Thymus (tissue), 11 donors: ENCODE data around the gene KRT6B. TPM values are rescaled to one million over a fixed set of nuclear protein-coding genes. Genes with fewer than 3 reads are reported as not detected.

Source experiments
- DNase-seq, 9 donors: peaks; one replicate each; pipeline ENCODE4 v3.0.0-alpha.2; 2013; ENCODE audit warnings: low spot score in 9 of 9, low read depth in 6 of 9, missing footprints in 1 of 9
- H3K27ac ChIP-seq, 2 donors: one replicate each; pipeline ENCODE4 v1.5.1; 2013; ENCODE audit warnings: control low read depth in 1 of 2, low read depth in 1 of 2, low read length in 1 of 2, mild to moderate bottlenecking in 1 of 2, moderate library complexity in 1 of 2
- H3K27me3 ChIP-seq, 2 donors: one replicate each; pipeline ENCODE4 v1.5.1; 2013; ENCODE audit warnings: low read length in 1 of 2; ENCODE audit not compliant: control insufficient read depth in 2 of 2, insufficient read depth in 1 of 2
- H3K36me3 ChIP-seq, 2 donors: one replicate each; pipeline ENCODE4 v1.5.1; 2013; ENCODE audit warnings: low read length in 1 of 2, mild to moderate bottlenecking in 1 of 2, moderate library complexity in 1 of 2; ENCODE audit not compliant: control insufficient read depth in 2 of 2, insufficient read depth in 2 of 2
- H3K4me1 ChIP-seq, 2 donors: one replicate each; pipeline ENCODE4 v1.5.1; 2013; ENCODE audit warnings: low read length in 2 of 2; ENCODE audit not compliant: control insufficient read depth in 2 of 2, insufficient read depth in 2 of 2
- H3K4me3 ChIP-seq, 2 donors: one replicate each; pipeline ENCODE4 v1.5.1; 2013; ENCODE audit warnings: low read length in 2 of 2, control low read depth in 1 of 2, mild to moderate bottlenecking in 1 of 2
- H3K9me3 ChIP-seq, 2 donors: one replicate each; pipeline ENCODE4 v1.5.1; 2013; ENCODE audit warnings: low read length in 1 of 2, mild to moderate bottlenecking in 1 of 2; ENCODE audit not compliant: control insufficient read depth in 2 of 2, insufficient read depth in 1 of 2
- WGBS: extraction: QIAGEN DNeasy Blood & Tissue Kit; methylation state at CpG from one replicate; pipeline ENCODE4 v1.1.7; 2013; 5-methylcytosine and 5-hydroxymethylcytosine counted together
- polyA plus RNA-seq: library from polyadenylated mRNA; stranded (reverse); fragments of 200-250 nt; gene quantifications from one replicate; pipeline ENCODE4 v1.2.3, GENCODE V29; 2013
- total RNA-seq: library from RNA; stranded (reverse); fragments of 120-200 nt; gene quantifications from one replicate; pipeline ENCODE4 v1.2.4, GENCODE V29; 2013
- donor health status: healthy.

Gene KRT6B
- total and polyA plus RNA-seq, 2 donors = 0.61 to 30.7 TPM

- no peak for DNase-seq
- peaks cover 0 to 6% of the 10 kb centered on the region in 2 donors for H3K27me3 ChIP-seq
- no peaks in the 10 kb centered on the region for H3K4me1 ChIP-seq
- no peak overlapping the region for H3K27ac ChIP-seq
- H3K36me3 ChIP-seq = no peaks in the 10 kb centered on the region
- no peak overlapping the region for H3K4me3 ChIP-seq
- 78% methylated on average over 9 of the region's 9 CpGs for WGBS
- H3K9me3 ChIP-seq = no peaks in the 10 kb centered on the region
These were observed 10.5 kb downstream of the KRT6B start for GRCh38 chr12:52441320-52441911.

- WGBS = 94% methylated on average over 5 of the region's 5 CpGs
- Histone ChIP-seq H3K27ac (no peak overlapping the region), H3K27me3 (peaks cover 0 to 6% of the 10 kb centered on the region in 2 donors), H3K36me3 (no peaks in the 10 kb centered on the region), H3K4me1 (no peaks in the 10 kb centered on the region), H3K9me3 (no peaks in the 10 kb centered on the region), H3K4me3 (no peak overlapping the region)
- no peak for DNase-seq
These were observed 11.1 kb downstream of the KRT6B start for GRCh38 chr12:52440821-52441319.

- 77% methylated on average over 2 of the region's 2 CpGs for WGBS
- DNase-seq = no peak
- H3K4me3 ChIP-seq = no peak overlapping the region
- peaks cover 0 to 6% of the 10 kb centered on the region in 2 donors for H3K27me3 ChIP-seq
- H3K36me3 ChIP-seq = no peaks in the 10 kb centered on the region
- H3K9me3 ChIP-seq = no peaks in the 10 kb centered on the region
- H3K4me1 ChIP-seq = no peaks in the 10 kb centered on the region
- H3K27ac ChIP-seq = no peak overlapping the region
These were observed 12.1 kb downstream of the KRT6B start for GRCh38 chr12:52439845-52440244.

GRCh38 chr12:52439420-52439819 is 12.5 kb downstream of the KRT6B start:
- Histone ChIP-seq H3K27ac (no peak overlapping the region), H3K36me3 (no peaks in the 10 kb centered on the region), H3K9me3 (no peaks in the 10 kb centered on the region), H3K4me3 (no peak overlapping the region), H3K27me3 (peaks cover 0 to 6% of the 10 kb centered on the region in 2 donors), H3K4me1 (no peaks in the 10 kb centered on the region)
- WGBS = 85% methylated on average over 8 of the region's 8 CpGs
- DNase-seq = no peak

GRCh38 chr12:52438305-52439301 is 13.3 kb downstream of the KRT6B start:
- Histone ChIP-seq H3K4me1 (no peaks in the 10 kb centered on the region), H3K4me3 (no peak overlapping the region), H3K27ac (no peak overlapping the region), H3K9me3 (no peaks in the 10 kb centered on the region), H3K36me3 (no peaks in the 10 kb centered on the region), H3K27me3 (peaks cover 0 to 6% of the 10 kb centered on the region in 2 donors)
- WGBS = 89% methylated on average over 8 of the region's 8 CpGs
- DNase-seq = no peak

- DNase-seq = no peak
- Histone ChIP-seq H3K4me1 (no peaks in the 10 kb centered on the region), H3K4me3 (no peak overlapping the region), H3K36me3 (no peaks in the 10 kb centered on the region), H3K9me3 (no peaks in the 10 kb centered on the region), H3K27ac (no peak overlapping the region), H3K27me3 (peaks cover 0 to 2% of the 10 kb centered on the region in 2 donors)
- WGBS = 82% methylated on average over 9 of the region's 9 CpGs
These were observed 14.4 kb downstream of the KRT6B start for GRCh38 chr12:52437508-52437907.

GRCh38 chr12:52436828-52437474 is 15.0 kb downstream of the KRT6B start:
- no peak for DNase-seq
- Histone ChIP-seq H3K27ac (no peak overlapping the region), H3K4me1 (no peaks in the 10 kb centered on the region), H3K4me3 (no peak overlapping the region), H3K9me3 (no peaks in the 10 kb centered on the region), H3K27me3 (peaks cover 0 to 2% of the 10 kb centered on the region in 2 donors), H3K36me3 (no peaks in the 10 kb centered on the region)
- 86% methylated on average over 9 of the region's 9 CpGs for WGBS

GRCh38 chr12:52436000-52436827 is 15.7 kb downstream of the KRT6B start:
- Histone ChIP-seq H3K27me3 (peaks cover 0 to 2% of the 10 kb centered on the region in 2 donors), H3K27ac (no peak overlapping the region), H3K4me3 (no peak overlapping the region), H3K4me1 (no peaks in the 10 kb centered on the region), H3K36me3 (no peaks in the 10 kb centered on the region), H3K9me3 (no peaks in the 10 kb centered on the region)
- DNase-seq = no peak
- WGBS = 71% methylated on average over 9 of the region's 9 CpGs
